Common myeloid progenitor, CD34-positive (primary cell): ENCODE measurements around the gene TTC28. TPM values are rescaled to one million over a fixed set of nuclear protein-coding genes. Genes with fewer than 3 reads are reported as not detected.
"Not testable (repeated sequence)": the region's sequence is repeated elsewhere in the genome, so short reads cannot be mapped to it uniquely, and the experiment has no call there.

Experiments used
- CTCF ChIA-PET: fragments of 350-600 bp; sonication (Branson Sonifier 250); formaldehyde crosslinking; loops from one replicate; lab custom pipeline; 2021; ENCODE audit warnings: antibody characterized with exemption; lab: Charles Lee
- POLR2A ChIA-PET: fragments of 350-600 bp; sonication (Branson Sonifier 250); formaldehyde crosslinking; loops from one replicate; lab custom pipeline; 2021; ENCODE audit warnings: antibody characterized with exemption; lab: Charles Lee
- DNase-seq, 3 donors: peaks; one replicate each; pipeline versions ENCODE4 v3.0.0 to v3.0.0-alpha.2; 2013
- H3K27ac ChIP-seq, 2 experiments: 1 replicate in 1 of 2; 2 replicates in 1 of 2; pipeline ENCODE4 v1.7.0; 2013; ENCODE audit warnings: inconsistent platforms in 2 of 2, low read length in 2 of 2, mild to moderate bottlenecking in 2 of 2, low read depth in 1 of 2, moderate library complexity in 1 of 2; ENCODE audit not compliant: severe bottlenecking in 2 of 2, insufficient read depth in 1 of 2, poor library complexity in 1 of 2
- H3K27me3 ChIP-seq, 5 experiments: replicated peaks in 2 of 5; 1 replicate in 3 of 5; 2 replicates in 2 of 5; pipeline versions ENCODE4 v1.6.1 to v1.7.0; 2013; ENCODE audit warnings: low read length in 4 of 5, mild to moderate bottlenecking in 2 of 5, moderate library complexity in 2 of 5, inconsistent platforms in 1 of 5; ENCODE audit not compliant: insufficient read depth in 5 of 5, control insufficient read depth in 4 of 5
- H3K36me3 ChIP-seq, 4 experiments: 1 replicate in 2 of 4; 2 replicates in 2 of 4; pipeline versions ENCODE4 v1.6.1 to v1.7.0; 2013; ENCODE audit warnings: low read length in 3 of 4, control low read depth in 1 of 4, mild to moderate bottlenecking in 1 of 4; ENCODE audit not compliant: control insufficient read depth in 4 of 4, insufficient read depth in 4 of 4
- H3K4me1 ChIP-seq, 4 experiments: 1 replicate in 3 of 4; 2 replicates in 1 of 4; pipeline versions ENCODE4 v1.6.1 to v1.7.1; 2013; ENCODE audit warnings: low read length in 3 of 4, mild to moderate bottlenecking in 3 of 4, control low read depth in 1 of 4, inconsistent platforms in 1 of 4, moderate library complexity in 1 of 4; ENCODE audit not compliant: control insufficient read depth in 4 of 4, insufficient read depth in 4 of 4; ENCODE audit errors: control extremely low read depth in 1 of 4
- H3K4me3 ChIP-seq, 7 experiments: 1 replicate in 4 of 7; 2 replicates in 3 of 7; pipeline versions ENCODE4 v1.5.1 to v1.7.0; 2013; ENCODE audit warnings: mild to moderate bottlenecking in 7 of 7, low read length in 6 of 7, moderate library complexity in 6 of 7, inconsistent platforms in 2 of 7, low read depth in 2 of 7, control low read depth in 1 of 7; ENCODE audit not compliant: insufficient read depth in 4 of 7, control insufficient read depth in 1 of 7; ENCODE audit errors: extremely low read depth in 1 of 7
- H3K9me3 ChIP-seq, 5 experiments: 1 replicate in 4 of 5; 2 replicates in 1 of 5; pipeline versions ENCODE4 v1.6.1 to v1.7.1; 2013; ENCODE audit warnings: low read length in 4 of 5, mild to moderate bottlenecking in 2 of 5, inconsistent platforms in 1 of 5, low read depth in 1 of 5, moderate library complexity in 1 of 5; ENCODE audit not compliant: control insufficient read depth in 4 of 5, insufficient read depth in 2 of 5; ENCODE audit errors: control extremely low read depth in 1 of 5
- WGBS: methylation state at CpG from one replicate; pipeline ENCODE4 v1.1.5; 2013; ENCODE audit not compliant: insufficient coverage; 5-methylcytosine and 5-hydroxymethylcytosine counted together
- polyA plus RNA-seq: library from polyadenylated mRNA; unstranded; fragments of 120-200 nt; gene quantifications from one replicate; pipeline ENCODE4 v1.2.1, GENCODE V29; 2013

The TTC28 gene
- polyA plus RNA-seq = 6.6 TPM

DNA sequence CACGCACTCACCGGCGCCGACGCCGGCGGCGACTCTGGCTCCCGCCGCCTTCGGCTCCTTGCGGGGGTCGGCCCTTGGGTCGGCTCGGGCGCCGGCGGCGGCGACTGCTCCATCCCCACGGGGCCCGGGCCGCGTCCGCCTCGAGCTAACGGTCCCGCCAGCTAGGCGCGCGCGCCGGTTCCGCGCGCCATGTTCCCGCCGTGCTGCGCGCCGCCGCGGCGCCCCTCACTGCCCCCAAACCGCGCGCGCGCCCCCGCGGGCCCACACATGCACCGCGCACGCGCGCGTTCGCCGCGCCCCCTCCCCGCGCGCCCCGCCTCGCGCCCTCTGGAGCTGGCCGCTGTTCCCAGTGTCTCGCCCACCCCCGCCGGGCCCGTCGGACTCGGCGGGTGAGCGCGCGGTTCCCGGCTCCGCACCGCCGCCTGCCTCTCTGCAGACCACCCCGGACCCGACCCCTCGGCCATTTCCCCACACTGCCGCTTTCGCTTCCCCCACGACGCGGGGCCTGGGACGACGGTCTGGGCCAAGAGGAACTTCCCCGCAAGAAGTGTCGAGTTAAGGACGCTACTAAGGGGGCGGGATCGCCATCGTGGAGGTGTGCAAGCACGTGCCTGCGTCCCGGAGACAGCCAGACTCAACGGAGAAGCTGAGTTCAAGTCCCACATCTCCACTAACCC, at the start of gene TTC28:
TTC28 (minus strand) TSS at position 230 of the 677 bp plus-strand sequence; CDS start at position 113, 117 bp downstream.
- peak; percentile 65 to 89 (median 80) for DNase-seq
- 0% methylated on average over 70 of the region's 101 CpGs for WGBS
- Histone ChIP-seq H3K27me3 (peaks cover 2 to 28% (median 6%) of the 10 kb centered on the region in 5 experiments), H3K4me3 (peak within 1 kb of the TSS; percentile 47 to 79 (median 52)), H3K4me1 (peaks cover 0 to 10% (median 5%) of the 10 kb centered on the region in 4 experiments)
- H3K27ac ChIP-seq, POLR2A ChIA-PET, H3K9me3 ChIP-seq, H3K36me3 ChIP-seq: not testable (repeated sequence)
- CTCF ChIA-PET = interaction anchor here (0.8 kb wide), 1 partner anchor 395 kb away, joined by 3 read pairs; no protein-coding TSS in a partner anchor

DNA sequence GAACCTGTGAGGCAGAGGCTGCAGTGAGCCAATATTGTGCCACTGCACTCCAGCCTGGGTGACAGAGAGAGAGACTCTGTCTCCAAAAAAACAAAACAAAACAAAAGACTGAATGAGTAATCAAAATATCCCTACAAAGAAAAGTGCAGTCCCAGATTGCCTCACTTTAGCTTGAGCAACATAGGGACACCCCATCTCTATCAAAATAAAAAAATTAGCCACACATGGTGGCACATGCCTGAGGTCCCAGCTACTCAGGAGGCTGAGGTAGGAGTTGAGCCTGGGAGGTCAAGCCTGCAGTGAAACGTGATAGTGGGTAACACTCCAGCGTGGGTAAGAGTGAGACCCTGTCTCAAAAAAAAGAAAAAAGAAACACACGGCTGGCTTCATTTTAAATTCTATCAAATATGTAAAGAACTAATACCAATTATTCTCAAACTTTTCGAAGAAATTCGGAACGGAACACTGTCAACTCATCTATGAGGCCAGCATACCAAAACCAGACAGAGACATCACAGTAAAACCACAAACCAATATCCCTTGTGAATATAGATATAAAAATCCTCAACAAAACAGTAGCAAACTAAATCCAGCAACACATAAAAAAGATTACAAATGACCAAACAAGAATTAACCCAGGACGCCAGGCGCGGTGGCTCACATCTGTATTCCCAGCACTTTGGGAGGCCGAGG, 49.1 kb upstream of the TTC28 start:
- Histone ChIP-seq H3K36me3 (peaks cover 12 to 31% (median 21%) of the 10 kb centered on the region in 4 experiments), H3K9me3 (no peaks in the 10 kb centered on the region), H3K4me1 (no peaks in the 10 kb centered on the region), H3K27ac (no peak overlapping the region), H3K27me3 (no peaks in the 10 kb centered on the region), H3K4me3 (no peak overlapping the region)
- ChIA-PET POLR2A (no interaction called here), CTCF (no interaction called here)
- 100% methylated on average over 3 of the region's 10 CpGs for WGBS
- DNase-seq = no peak

GRCh38 chr22:28728002-28728401, 48.4 kb upstream of the TTC28 start:
- CTCF ChIA-PET = no interaction called here
- Histone ChIP-seq H3K4me1 (no peaks in the 10 kb centered on the region), H3K36me3 (peaks cover 6 to 27% (median 18%) of the 10 kb centered on the region in 4 experiments), H3K9me3 (no peaks in the 10 kb centered on the region), H3K27me3 (no peaks in the 10 kb centered on the region), H3K27ac (no peak overlapping the region), H3K4me3 (no peak overlapping the region)
- no CpG with 5 or more reads among the region's 1 CpG for WGBS
- POLR2A ChIA-PET = no interaction called here
- DNase-seq = no peak

- peaks cover 11 to 17% (median 13%) of the 10 kb centered on the region in 4 experiments for H3K36me3 ChIP-seq
- no peak overlapping the region for H3K27ac ChIP-seq
- H3K4me3 ChIP-seq = no peak overlapping the region
- H3K4me1 ChIP-seq = no peaks in the 10 kb centered on the region
- POLR2A ChIA-PET = interaction anchor here (0.7 kb wide), 1 partner anchor 43 kb away, joined by 4 read pairs; no protein-coding TSS in a partner anchor
- CTCF ChIA-PET = no interaction called here
- no peaks in the 10 kb centered on the region for H3K9me3 ChIP-seq
- DNase-seq = peak in 1 of 3 donors; percentile 7
- WGBS = 100% methylated on average over 1 of the region's 3 CpGs
- no peaks in the 10 kb centered on the region for H3K27me3 ChIP-seq
Observed at GRCh38 chr22:28718044-28718443, 38.4 kb upstream of the TTC28 start.

GRCh38 chr22:28716686-28717085, 37.0 kb upstream of the TTC28 start:
- no peak overlapping the region for H3K27ac ChIP-seq
- H3K36me3 ChIP-seq = peaks cover 8 to 15% (median 11%) of the 10 kb centered on the region in 4 experiments
- H3K4me1 ChIP-seq = no peaks in the 10 kb centered on the region
- no peak overlapping the region for H3K4me3 ChIP-seq
- H3K9me3 ChIP-seq = no peaks in the 10 kb centered on the region
- POLR2A ChIA-PET = no interaction called here
- CTCF ChIA-PET = no interaction called here
- H3K27me3 ChIP-seq = no peaks in the 10 kb centered on the region
- no peak for DNase-seq
- WGBS = 92% methylated on average over 2 of the region's 3 CpGs

DNA sequence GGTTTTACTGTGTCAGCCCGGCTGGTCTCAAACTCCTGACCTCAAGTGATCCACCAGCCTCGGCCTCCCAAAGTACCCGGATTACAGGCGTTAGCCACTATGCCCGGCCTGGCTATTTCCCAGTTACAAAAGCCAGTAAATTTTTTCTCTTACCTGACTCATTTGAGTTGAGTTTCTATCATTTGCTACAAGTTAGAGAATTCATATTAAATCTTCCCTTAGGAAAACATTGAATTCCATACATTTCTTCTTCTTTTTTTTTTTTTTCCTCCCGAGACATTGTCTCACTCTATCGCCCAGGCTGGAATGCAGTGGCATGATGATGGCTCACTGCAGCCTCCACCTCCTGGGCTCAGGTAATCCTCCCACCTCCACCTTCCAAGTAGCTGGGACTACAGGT, 36.0 kb upstream of the TTC28 start:
- CTCF ChIA-PET = no interaction called here
- H3K27ac ChIP-seq = no peak overlapping the region
- peaks cover 6 to 14% (median 9%) of the 10 kb centered on the region in 4 experiments for H3K36me3 ChIP-seq
- POLR2A ChIA-PET = no interaction called here
- H3K27me3 ChIP-seq = no peaks in the 10 kb centered on the region
- no peak overlapping the region for H3K4me3 ChIP-seq
- 98% methylated on average over 6 of the region's 7 CpGs for WGBS
- no peaks in the 10 kb centered on the region for H3K4me1 ChIP-seq
- no peaks in the 10 kb centered on the region for H3K9me3 ChIP-seq
- no peak for DNase-seq
